ENCODE results near the gene CTSS.

GRCh38 chr1:150791585-150791984 is 26.0 kb upstream of the CTSS start:
- TF ChIP-seq CTCF (IDR thresholded peaks at IDR 0.05), result no peak
- no peak for TF ChIP-seq POLR2A (IDR thresholded peaks at IDR 0.05)
